GM21526 (cell line): ENCODE measurements around the gene TMEM184A.

Experiments used
- ATAC-seq: cut with Tn5 transposase; IDR thresholded peaks from one replicate; pipeline ENCODE4 v1.9.1; 2021; ENCODE audit warnings: moderate library complexity; ENCODE audit not compliant: unreplicated experiment, low FRiP score

The TMEM184A gene

DNA sequence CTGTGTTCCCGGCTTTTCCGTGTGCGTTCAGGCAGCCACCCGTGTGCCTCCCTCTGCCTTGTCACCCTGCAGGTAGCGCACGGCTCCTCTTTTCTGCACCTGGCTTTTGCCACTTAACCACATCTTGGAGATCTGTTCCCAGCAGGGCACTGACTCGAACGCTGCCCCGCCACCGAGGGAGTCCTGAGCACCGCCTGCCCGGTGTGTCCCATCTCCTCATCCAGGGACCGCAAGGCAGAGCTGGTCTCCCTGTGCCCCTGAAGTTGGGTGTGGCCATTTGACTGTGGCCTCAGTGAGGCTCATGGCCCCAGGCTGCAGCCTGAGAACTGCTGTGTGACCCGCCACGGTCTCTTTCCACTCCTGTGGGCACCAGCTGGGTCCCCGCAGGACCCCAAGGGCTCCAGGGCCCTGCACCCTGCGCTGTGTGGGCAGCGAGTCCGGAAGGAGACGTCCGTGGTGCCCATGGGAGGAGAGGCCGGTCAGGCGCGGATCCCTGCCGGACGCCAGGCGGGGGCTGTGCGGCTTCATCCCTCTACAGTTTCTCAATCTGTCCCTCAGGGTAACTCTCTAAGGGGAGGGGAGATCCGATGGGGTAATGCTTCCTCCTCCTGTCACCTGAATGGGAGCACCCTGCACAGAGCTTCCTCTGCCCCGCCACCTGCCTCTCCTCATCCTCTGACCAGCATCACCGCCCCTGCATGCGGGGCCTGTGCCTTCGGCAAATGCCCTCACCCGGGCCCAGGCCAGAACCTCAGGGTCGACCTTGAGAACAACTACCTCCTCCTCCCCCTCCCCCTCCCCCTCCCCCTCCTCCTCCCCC is 50.1 kb downstream of the TMEM184A start:
- no peak for ATAC-seq

DNA sequence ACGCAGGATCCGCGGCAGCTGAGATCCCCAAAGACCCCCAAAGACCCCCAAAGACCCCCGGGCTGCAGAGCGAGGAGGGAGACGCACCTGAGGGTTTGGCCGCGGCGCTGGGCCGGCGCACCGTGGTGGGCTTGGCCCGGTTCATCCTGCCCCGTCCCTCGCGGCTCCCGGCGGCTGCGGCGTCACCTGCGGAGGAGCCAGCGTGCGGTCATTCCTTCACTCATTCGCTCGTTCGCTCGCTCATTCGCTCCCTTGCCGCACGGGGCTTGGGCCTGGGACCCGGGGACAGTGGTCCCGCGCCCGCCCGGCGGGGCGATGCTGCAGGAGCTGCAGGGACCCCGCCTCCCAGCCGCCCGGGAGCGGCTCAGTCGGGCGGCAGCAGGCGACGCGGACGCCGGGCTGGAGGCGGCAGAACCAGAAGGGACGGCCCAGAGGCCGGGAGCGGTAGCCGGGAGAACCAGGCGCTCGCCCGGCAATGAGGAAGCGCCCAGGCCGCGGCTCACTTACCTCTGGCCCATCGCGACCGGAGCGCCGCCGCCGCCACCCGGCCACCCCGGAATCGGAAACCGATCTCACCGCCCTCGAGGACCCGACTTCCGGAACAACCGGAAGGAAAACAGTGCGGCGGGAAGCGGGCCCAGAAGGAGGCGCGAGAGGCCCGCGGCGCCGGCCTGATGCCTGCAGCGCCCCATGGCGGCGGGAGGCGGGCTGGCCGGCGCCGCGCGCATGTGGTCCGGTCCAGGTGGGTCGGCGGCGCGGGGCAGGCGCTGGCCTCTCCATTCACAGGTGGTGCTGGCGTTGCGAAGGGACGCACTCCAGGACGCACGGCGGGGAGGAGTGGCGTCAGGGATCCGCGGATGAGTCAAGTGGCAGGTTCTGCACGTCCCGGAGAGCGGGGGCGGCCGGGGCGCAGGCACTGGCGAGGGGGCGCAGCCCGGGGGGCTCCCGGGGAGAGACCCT is 51.9 kb downstream of the TMEM184A start, which contains the start of gene INTS1:
Gene INTS1 (minus strand): TSS at position 574 of the 960 bp plus-strand sequence. CDS start 429 bp downstream, at position 145.
- ATAC-seq: peak; percentile 78

DNA sequence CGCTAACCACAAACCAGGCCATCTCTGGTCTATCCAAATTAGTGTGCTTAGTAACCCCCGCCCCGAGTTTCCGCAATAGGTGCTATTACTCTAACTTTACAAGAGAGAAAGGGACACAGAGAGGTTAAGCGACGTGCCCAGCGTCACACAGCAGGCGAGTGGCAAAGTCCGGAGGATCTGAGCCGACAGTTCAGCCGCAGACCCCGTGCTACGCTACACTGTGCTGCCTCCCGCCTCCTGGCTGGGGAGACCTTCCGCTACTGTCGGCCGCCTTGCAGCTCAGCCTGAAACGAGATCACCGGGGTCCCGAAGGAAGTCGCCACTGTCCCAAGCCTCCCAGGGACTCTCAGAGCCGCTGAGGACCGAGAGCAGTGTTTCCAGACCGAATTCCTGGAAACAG is 52.6 kb downstream of the TMEM184A start:
- no peak for ATAC-seq

DNA sequence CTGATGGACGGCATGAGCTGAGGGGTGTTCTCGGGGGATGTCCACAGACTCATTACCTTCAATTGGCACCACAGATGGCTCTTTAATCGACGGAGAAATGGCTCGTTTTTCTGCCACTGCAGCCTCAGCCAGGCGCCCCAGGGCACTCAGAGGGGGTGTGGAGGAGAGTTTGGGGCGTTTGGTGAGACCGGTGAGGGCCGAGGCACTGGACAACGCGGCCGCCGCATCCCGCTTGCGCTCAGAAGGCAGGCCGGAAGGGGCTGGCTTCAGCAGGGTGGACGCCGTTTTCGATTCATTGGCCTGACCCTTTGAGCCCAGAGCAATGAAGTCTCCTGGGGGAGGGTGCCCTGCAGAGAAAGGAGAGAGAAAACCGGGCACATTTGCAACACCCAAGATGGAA is 53.2 kb downstream of the TMEM184A start:
- no peak for ATAC-seq

DNA sequence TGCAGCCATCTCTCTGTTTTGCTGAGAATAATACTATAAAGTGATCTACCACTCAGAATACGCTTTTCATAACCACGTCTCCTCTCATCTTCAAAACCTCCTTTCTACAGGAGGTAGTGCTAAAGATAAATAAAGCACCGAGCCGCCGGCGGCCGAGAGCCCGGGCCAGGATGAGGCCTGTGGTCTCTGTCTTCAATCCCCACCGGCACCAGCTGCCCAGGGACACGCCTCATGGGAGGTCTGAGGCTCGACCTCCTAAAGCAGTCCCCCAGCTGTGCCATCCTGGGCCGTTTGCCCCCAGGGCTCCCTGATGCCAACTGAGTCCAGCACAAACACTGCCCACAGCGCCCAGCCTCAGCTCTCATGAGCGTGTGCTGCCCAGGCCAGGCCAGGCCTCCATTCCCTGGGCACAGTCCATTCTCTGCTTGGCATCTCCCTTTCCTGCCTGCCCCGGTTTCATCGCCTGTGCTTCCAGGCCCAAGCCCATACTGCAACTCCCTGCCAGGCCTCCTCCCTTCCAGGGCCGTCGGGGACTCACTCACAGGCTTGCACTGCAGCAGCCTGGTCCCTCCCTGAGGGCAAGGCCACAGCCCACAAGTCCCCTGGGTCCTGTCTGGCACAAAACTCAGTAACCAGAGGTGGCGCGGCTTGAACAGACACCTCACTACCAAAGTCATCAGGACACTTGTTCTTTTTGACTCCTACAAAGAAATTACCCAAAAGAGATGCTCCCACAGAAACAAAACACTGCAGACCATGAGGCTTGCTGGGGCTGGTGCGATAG is 54.3 kb downstream of the TMEM184A start:
- ATAC-seq: no peak

DNA sequence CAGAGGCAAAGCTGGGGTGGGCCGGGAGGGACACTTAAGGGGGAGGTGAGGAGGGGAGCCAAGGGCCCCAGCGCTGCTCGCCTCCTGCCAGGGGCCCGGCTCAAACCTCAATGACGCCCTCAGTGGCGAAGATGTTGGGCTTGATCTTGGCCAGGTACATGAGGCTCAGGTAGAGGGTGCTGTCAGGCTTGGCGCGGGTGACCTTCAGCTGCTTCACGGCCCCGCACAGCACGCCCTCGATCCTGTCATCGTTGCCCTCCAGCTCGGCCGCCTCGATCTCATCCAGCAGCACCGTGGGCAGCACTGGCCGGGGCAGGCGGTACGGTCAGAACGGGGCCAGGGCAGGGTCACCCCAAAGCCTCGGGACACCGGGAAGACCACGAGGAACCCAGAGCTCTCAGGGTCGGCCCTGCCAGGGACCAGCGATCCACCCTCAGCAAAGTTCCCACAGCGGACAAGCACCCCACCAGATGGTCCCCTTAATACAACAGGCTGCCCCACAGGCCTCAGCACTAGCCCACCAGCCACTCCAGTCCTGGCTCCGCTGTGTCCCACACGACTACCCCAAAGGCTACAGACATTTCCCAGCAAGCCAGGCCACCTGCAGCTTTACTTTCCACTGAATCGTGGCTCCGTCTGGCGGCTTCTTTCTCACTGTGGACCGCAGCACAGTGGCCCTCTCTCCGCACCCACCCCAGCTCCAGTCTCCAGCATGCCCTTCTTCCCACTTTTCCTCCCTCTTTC is 55.8 kb downstream of the TMEM184A start:
- no peak for ATAC-seq

DNA sequence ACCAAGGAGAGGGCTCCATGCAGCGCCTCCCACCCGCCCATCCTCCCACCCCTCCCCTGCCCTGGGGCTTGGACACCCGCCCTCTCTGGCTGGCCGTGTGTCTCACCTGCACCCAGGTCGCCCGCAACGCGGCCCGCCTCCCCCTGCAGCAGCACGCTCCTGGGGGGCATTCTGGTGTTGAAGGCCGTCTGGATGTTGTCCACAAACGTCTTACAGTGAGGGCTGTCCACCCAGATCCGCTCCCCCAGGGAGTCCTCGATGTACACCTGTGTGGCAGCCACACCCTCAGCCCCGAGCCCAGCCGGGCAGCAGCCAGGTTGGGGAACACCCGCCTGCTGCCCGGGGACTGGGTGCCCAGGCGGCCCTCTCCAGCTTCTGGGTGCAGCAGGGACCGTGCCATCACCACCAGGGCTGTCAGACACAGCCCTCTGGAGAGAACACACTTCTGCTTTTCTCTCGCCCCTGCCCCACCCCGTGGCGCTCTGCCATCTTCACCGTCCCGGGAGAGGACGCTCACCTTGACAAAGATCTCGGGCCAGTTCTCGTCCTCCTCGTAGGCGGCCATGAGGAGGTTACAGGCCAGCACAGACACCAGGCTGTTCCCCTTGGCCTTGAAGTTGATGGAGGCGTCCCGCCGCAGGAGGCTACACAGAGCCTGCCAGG is 56.5 kb downstream of the TMEM184A start:
- no peak for ATAC-seq

DNA sequence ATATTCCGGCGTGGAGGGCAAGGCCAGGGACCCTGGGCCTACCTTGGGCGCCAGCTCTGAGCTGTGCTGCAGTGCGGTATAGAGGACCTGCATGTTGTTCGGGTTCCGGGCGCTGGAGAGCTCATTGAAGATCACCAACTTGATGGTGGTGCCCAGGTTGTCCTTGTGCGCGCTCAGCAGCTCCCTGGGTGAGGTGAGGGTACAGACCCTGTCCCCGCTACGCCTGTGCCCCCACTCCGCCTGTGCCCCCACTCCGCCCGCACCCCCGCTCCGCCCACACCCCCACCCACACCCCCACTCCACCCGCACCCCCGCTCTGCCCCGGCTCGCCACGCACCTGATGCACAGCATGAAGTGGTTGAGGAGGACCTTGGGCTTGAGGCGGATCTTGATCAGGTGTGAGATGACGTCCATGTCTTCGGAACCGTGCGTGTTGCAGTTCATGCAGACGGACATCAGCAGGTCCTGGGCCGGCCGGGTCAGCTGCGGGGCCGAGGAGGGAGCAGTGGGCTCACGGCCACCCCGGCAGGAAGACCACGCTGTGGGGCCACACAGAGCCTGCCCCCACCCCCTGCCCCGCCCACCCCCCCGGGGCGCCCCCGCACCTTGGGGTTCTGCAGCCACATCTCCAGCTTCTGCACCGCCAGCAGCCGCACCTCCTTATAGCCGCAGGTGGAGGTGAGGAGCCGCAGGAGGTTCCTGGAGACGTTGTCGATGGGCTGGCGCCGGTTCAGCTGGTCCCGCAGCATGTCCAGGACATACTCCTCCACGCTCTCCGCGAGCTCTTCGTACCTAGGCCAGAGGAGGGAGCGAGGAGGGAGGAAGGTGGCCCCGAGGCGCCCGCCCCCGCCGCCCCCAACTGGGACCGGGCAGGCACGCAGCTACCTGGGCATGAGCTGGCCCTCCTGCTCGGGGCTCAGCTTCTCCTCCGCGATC is 57.4 kb downstream of the TMEM184A start:
- ATAC-seq: no peak

DNA sequence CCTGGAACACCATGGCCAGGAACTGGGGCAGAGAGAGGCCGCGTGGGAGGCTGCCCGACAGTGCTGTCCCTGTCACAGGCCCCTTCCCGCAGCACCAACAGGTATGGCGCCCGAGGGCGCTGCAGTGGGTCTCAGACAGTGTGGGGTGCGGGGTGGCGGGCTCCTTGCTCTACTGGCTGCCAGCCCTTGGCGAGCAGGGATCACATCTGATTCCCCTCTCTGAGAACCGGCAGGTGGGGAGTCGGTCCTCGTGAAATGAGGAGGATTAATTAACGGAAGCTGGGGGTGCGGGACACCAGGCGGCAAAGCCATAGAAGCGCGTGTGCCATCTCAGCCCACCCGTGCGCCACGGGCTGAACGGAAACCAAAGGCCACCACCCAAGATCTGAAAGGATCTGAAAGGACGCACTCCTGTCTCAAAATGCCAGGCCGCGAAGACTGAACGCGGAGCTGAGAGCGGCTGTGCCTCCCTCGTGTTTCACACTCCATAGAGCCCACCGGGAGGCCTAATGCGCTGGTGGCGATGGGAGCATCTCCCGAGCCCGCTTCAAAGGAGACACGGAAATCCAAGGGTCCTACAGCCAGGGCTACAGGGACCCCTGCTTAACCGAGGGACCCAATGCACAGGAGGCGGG is 58.6 kb downstream of the TMEM184A start:
- no peak for ATAC-seq

DNA sequence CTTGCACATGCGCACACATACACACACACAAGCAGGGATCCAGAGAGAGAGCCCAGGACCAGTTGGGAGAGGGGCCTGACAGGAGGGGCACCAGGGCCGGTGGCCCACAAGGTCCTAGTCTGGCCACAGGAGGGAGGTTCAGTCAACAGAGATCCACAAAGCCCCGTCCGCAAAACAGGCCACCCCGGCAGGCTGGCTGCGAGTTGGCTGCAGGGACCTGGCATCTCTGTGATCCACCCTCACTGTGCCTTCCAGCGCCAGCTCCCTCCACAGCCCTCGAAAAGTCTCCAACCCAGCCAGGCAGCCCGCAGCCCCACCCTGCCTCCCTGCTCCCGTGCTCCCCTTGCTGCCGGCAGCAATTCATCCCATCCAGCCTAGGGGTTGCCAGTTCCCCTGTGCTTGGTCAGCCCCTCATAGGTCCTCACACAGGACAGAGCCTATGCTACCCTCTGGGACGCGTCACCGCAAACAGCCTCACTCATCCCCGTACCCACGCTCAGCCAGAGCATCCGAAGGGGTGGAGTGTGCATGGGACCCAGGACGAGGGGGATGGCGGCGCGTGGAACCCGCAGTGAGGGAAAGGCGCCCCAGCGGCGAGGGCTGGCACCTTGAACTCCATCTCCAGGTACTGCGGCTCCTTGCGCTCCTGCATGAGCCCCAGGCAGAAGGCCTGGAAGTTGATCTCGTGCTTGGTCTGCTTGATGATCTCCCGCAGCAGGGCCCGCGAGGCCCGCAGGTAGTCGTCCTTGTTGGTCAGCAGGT is 59.3 kb downstream of the TMEM184A start:
- ATAC-seq: no peak

DNA sequence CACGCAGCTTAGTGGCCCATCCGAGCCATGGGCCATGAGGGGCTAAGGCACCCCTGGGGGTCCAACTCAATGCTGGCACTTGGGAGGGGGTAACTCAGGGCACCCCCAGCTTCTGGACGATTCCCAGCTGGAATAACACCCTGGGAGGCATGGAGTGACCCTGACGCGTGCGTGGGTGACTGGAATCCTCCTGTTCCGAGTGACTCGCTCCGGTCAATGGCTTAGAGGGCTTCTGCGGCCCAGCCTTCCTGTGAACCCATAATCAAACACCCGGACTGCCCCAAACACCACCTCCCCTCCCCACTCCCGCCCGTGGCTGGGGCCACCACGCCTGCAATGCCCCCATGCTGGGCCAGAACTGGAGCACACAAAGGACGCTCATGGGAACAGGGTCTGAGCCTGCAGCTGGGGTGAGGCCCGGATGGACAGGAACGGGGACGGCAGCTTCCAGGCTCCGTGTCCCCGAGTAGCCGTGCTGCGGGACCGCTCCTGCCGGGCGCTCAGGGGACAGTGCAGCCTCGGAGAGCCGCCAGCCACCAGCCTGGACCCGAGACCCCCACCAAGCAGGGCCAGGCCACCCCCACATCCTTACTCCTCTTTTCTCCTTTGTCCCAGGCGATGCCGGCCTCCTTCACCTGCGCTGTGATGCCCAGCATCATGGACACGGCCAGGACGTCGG is 60.3 kb downstream of the TMEM184A start:
- no peak for ATAC-seq

DNA sequence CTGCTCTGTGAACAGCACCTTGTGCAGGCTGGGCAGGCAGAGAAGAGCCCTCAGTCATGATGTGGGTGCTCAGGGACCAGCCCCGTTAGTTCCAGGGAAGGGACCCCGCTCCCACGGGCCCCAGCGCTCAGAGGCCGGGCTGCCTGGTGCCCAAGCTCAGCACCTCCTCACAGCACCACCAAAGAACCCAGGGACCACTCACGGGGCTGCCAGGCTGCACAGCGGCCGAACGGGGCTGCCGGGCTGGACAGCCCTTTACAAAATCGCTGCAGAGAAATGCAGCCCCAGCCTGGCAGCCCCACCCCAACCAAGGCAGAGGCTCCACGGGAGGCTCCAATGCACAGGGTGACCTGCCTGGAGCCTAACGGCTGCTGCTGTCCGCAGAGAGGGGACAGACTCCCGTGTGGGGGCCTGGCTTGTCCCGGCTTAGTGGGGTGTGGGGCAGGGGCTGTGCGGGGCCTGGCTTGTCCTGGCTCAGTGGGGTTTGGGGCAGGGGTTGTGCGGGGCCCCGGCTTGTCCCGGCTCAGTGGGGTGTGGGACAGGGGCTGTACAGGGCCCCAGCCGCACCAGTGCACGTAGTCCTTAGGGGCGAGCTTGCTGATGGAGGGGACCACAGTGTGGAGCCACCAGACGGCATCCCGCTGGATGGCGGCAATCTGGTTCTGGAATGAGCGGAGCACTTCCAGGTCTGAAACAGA is 61.0 kb downstream of the TMEM184A start:
- no peak for ATAC-seq

DNA sequence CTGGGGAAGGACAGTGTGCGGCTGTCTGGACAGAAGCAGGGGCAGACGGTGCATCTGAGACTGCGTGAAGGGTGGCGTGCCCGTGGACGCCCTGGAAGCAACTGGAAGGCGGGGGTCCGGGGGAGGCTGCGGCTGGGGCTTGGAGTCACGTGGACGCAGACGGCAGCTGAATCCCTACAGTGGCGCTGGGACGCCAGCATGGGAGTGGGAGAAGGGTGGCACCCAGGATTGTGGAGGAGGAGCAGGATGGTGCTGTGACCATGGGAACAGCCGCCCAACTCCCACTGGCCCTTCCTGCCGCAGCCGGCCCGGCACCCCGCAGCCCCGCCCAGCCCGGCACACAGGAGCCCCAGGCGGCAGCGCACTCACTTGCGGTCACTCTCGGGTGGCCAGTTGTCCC is 61.6 kb downstream of the TMEM184A start:
- ATAC-seq: no peak

DNA sequence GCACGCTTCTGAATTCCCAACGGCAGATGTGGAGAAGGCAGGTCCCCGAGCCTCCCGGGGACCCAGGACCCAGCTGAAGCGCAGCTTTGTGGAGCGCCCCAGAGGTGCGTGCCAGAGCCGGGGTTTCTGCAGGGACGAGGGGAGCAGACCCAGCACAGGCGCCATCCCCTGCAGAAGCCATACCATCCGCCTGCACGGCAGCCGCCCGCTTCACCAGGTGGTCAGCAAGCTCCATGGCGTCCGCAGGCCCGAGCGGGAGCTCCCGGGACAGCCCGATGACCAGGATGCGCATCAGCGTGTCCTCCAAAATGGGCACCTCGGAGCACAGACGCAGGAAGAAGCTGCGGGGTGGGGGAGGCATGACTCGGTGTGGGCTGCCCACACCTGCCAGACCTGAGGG is 62.4 kb downstream of the TMEM184A start:
- ATAC-seq: no peak

DNA sequence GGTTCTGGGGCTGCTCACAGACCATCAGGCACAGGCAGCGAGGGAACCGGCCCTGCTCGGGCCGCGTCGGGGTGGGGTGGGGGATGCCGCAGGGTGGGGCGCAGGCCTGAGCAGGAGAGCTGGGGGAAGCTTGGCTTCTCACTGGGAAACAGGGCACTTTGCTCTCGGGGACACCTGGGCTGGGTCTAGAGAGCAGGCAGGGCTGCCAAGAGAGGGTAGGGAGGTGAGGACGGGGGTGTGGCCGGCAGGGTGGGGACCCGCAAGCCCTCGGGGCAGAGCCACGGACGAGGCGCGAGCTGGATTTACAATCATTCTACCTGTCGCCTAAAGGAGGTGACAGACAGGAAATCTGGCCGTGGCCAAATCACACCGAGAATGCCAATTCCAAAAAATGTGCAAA is 62.9 kb downstream of the TMEM184A start:
- ATAC-seq: no peak

DNA sequence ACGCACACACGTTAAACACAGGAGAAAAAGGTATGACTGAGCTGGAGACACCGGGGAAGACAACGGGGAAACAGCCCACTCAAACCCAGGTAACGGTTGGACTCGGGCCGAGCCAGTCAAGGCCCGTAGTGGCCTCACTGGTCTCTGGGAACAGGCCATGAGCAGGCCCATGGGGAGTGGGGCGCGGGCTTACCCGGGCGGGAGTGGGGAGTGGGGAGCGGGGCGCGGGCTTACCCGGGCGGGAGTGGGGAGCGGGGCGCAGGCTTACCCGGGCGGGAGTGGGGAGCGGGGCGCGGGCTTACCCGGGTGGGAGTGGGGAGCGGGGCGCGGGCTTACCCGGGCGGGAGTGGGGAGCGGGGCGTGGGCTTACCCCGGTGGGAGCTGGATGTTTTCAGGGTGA is 63.4 kb downstream of the TMEM184A start:
- ATAC-seq: no peak
